ENCODE measurements around the gene FBXW9. TPM values are rescaled to one million over a fixed set of nuclear protein-coding genes. Genes with fewer than 3 reads are reported as not detected.

The FBXW9 gene
- total and polyA plus RNA-seq, 2 of the 4 experiments (the other 2 are of a cell fraction), result 9.5 to 14.2 TPM

GRCh38 chr19:12670159-12670928 lies 26.1 kb downstream of the FBXW9 start (continued):
- no peak for TF ChIP-seq USF2 (IDR thresholded peaks at IDR 0.05; ENCODE audit: low read depth, low read length)

Measured in IMR-90 (cell line).